HEK293 (cell line): ENCODE data around the gene ZNF630.

Experiments used
- HOXD13 ChIP-seq: sonication (generic); formaldehyde crosslinking; IDR thresholded peaks from 2 replicates; pipeline ENCODE4 v1.8.0; 2022; ENCODE audit warnings: missing genetic modification reagents, borderline replicate concordance
- ZNF157 ChIP-seq: fragments of 450-650 bp; formaldehyde crosslinking; IDR thresholded peaks from 2 replicates; pipeline ENCODE4 v1.5.1; 2016; ENCODE audit warnings: missing biosample characterization, missing genetic modification characterization
- ZNF391 ChIP-seq: fragments of 450-650 bp; formaldehyde crosslinking; IDR thresholded peaks from 2 replicates; pipeline ENCODE4 v1.5.1; 2016; ENCODE audit warnings: low read depth, missing biosample characterization, missing genetic modification characterization, borderline replicate concordance
- ZNF558 ChIP-seq: fragments of 450-650 bp; formaldehyde crosslinking; IDR thresholded peaks from 2 replicates; pipeline ENCODE4 v1.5.1; 2016; ENCODE audit warnings: missing biosample characterization, missing genetic modification characterization
- ZNF561 ChIP-seq: fragments of 450-650 bp; IDR thresholded peaks from 2 replicates; pipeline ENCODE4 v1.5.1; 2018; ENCODE audit warnings: missing biosample characterization, missing genetic modification characterization, borderline replicate concordance
- ZNF610 ChIP-seq: fragments of 450-650 bp; formaldehyde crosslinking; IDR thresholded peaks from 2 replicates; pipeline ENCODE4 v1.5.1; 2016; ENCODE audit warnings: missing biosample characterization, missing genetic modification characterization, borderline replicate concordance
- ZSCAN30 ChIP-seq: fragments of 450-650 bp; IDR thresholded peaks from 2 replicates; pipeline ENCODE4 v1.5.1; 2018; ENCODE audit warnings: missing biosample characterization, mild to moderate bottlenecking, missing genetic modification characterization, moderate library complexity
- TF ChIP-seq, protein P1 (sequence below): fragments of 450-650 bp; formaldehyde crosslinking; IDR thresholded peaks from 2 replicates; pipeline ENCODE4 v1.5.1; 2016; ENCODE audit warnings: missing biosample characterization, missing genetic modification characterization
- TF ChIP-seq, protein P2 (sequence below): sonication (generic); formaldehyde crosslinking; IDR thresholded peaks from 2 replicates; pipeline ENCODE4 v1.8.1; 2022; ENCODE audit warnings: mild to moderate bottlenecking, moderate library complexity, missing genetic modification reagents

DNA sequence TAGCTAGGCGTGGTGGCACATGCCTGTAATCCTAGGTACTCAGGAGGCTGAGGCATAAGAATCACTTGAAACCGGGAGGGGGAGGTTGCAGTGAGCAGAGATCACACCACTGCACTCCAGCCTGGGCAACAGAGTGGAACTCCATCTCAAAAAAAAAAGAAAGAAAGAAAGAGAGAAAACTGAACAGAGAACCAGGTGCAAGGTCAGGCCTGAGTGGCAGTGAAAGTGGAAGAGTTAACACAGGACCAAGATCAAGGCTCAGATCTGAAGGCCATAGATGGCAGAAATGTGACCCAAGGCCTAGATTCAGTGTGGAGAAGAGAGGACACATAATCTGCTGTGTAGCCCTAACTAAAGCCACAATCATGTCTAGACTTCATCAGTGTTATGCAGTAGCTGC lies 4.9 kb upstream of the ZNF630 start:
- no peak for TF ChIP-seq ZNF558 (tag by site-specific recombination)
- TF ChIP-seq, protein P1, sequence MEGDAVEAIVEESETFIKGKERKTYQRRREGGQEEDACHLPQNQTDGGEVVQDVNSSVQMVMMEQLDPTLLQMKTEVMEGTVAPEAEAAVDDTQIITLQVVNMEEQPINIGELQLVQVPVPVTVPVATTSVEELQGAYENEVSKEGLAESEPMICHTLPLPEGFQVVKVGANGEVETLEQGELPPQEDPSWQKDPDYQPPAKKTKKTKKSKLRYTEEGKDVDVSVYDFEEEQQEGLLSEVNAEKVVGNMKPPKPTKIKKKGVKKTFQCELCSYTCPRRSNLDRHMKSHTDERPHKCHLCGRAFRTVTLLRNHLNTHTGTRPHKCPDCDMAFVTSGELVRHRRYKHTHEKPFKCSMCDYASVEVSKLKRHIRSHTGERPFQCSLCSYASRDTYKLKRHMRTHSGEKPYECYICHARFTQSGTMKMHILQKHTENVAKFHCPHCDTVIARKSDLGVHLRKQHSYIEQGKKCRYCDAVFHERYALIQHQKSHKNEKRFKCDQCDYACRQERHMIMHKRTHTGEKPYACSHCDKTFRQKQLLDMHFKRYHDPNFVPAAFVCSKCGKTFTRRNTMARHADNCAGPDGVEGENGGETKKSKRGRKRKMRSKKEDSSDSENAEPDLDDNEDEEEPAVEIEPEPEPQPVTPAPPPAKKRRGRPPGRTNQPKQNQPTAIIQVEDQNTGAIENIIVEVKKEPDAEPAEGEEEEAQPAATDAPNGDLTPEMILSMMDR (tag by site-specific recombination), result no peak
- TF ChIP-seq HOXD13, result no peak
- TF ChIP-seq ZNF391, result no peak
- no peak for TF ChIP-seq ZNF157 (tag by site-specific recombination)
- no peak for TF ChIP-seq ZNF610 (tag by site-specific recombination)
- TF ChIP-seq ZSCAN30, result no peak
- TF ChIP-seq, protein P2, sequence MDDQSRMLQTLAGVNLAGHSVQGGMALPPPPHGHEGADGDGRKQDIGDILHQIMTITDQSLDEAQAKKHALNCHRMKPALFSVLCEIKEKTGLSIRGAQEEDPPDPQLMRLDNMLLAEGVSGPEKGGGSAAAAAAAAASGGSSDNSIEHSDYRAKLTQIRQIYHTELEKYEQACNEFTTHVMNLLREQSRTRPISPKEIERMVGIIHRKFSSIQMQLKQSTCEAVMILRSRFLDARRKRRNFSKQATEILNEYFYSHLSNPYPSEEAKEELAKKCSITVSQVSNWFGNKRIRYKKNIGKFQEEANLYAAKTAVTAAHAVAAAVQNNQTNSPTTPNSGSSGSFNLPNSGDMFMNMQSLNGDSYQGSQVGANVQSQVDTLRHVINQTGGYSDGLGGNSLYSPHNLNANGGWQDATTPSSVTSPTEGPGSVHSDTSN (CRISPR knock-in tag), result no peak
- TF ChIP-seq ZNF561, result no peak
